ENCODE data around the gene CAMTA1. TPM values are rescaled to one million over a fixed set of nuclear protein-coding genes. Genes with fewer than 3 reads are reported as not detected.

The CAMTA1 gene
- total RNA-seq, 6 experiments from 2014 or later: 78.1 to 96.6 (median 86.1) TPM

DNA sequence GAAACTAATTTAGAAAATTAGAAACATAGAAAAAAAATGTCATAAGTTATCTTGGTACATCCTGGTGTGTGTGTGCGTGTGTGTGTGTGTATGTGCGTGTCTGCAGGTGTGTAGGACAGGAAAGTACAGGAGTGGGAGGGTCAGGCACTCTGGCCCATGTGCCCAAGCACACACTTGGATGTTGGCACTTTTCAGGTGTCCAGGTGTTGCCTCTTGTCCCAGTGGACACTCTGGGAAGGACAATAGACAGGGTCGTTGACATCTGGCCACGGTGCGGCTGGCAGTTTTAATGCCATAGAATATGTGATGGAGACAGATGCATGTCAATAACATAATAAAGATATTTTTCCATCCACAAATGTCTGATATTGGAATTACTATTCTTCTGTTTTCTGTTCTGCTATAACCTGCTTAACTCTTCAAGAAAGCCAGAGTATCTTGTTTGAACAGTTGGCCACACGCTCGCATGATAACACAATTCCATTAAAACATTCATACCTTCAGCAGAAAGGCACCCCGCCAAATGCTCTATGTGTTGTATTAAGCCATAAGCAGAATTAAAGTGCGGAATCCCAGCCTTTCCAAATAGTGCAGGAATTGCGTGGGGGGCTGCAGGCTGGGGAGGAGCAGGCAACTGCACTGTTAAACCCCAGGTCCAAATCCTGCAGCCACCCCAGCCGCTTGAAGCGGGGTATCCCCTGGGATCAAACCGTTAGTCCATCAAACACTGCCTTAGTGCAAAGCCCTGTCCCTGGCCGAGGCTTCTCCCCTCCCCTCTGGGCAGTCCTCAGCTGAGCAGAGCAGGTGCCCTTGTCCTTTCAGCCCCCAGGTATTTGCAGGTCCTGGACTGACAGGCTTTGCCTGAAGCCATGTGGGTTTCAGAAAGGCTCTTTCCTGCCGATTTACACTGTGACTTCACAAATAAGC is 390.0 kb downstream of the CAMTA1 start:
- H3K9me3 Mint-ChIP-seq: peaks cover 5% of the 10 kb centered on the region
- H3K4me3 Mint-ChIP-seq: no peak overlapping the region
- peaks cover 55% of the 10 kb centered on the region for H3K27me3 Mint-ChIP-seq (ENCODE audit: insufficient read depth)
- H3K27ac Mint-ChIP-seq: no peak overlapping the region
- TF ChIP-seq, protein P1, sequence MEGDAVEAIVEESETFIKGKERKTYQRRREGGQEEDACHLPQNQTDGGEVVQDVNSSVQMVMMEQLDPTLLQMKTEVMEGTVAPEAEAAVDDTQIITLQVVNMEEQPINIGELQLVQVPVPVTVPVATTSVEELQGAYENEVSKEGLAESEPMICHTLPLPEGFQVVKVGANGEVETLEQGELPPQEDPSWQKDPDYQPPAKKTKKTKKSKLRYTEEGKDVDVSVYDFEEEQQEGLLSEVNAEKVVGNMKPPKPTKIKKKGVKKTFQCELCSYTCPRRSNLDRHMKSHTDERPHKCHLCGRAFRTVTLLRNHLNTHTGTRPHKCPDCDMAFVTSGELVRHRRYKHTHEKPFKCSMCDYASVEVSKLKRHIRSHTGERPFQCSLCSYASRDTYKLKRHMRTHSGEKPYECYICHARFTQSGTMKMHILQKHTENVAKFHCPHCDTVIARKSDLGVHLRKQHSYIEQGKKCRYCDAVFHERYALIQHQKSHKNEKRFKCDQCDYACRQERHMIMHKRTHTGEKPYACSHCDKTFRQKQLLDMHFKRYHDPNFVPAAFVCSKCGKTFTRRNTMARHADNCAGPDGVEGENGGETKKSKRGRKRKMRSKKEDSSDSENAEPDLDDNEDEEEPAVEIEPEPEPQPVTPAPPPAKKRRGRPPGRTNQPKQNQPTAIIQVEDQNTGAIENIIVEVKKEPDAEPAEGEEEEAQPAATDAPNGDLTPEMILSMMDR (IDR thresholded peaks at IDR 0.05): no peak
- no peaks in the 10 kb centered on the region; the same call in 1 of the 2 replicates for H3K4me1 Mint-ChIP-seq (ENCODE audit: low read depth)
- no peak for DNase-seq
- H3K36me3 Mint-ChIP-seq (ENCODE audit: low read depth): 0 out of 2 replicates have a peak, but pooled peaks cover 5% of the 10 kb centered on the region

DNA sequence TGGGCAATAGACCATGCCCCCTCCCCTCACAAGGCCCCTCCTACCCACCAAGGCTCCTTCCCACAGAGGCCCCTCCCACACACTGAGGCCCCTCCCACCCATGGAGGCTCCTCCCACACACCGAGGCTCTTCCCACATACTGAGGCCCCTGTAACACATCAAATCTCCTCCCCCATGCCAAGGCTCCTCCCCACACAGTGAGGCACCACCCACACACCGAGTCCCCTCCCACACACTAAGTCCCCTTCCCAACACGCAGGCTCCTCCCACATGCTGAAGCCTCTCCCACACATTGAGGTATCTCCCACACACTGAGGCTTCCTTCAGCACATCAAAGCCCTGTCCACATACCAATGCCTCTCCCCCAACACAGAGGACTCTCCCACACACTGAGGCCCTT is 391.8 kb downstream of the CAMTA1 start:
- no peak for DNase-seq
- no peak overlapping the region for H3K27ac Mint-ChIP-seq
- no peaks in the 10 kb centered on the region; the same call in 1 of the 2 replicates for H3K4me1 Mint-ChIP-seq (ENCODE audit: low read depth)
- H3K4me3 Mint-ChIP-seq: no peak overlapping the region
- H3K36me3 Mint-ChIP-seq (ENCODE audit: low read depth): 0 out of 2 replicates have a peak, but pooled peaks cover 5% of the 10 kb centered on the region
- H3K27me3 Mint-ChIP-seq (ENCODE audit: insufficient read depth): peaks cover 42% of the 10 kb centered on the region
- H3K9me3 Mint-ChIP-seq: peaks cover 12% of the 10 kb centered on the region
- TF ChIP-seq, protein P1 (IDR thresholded peaks at IDR 0.05): no peak

DNA sequence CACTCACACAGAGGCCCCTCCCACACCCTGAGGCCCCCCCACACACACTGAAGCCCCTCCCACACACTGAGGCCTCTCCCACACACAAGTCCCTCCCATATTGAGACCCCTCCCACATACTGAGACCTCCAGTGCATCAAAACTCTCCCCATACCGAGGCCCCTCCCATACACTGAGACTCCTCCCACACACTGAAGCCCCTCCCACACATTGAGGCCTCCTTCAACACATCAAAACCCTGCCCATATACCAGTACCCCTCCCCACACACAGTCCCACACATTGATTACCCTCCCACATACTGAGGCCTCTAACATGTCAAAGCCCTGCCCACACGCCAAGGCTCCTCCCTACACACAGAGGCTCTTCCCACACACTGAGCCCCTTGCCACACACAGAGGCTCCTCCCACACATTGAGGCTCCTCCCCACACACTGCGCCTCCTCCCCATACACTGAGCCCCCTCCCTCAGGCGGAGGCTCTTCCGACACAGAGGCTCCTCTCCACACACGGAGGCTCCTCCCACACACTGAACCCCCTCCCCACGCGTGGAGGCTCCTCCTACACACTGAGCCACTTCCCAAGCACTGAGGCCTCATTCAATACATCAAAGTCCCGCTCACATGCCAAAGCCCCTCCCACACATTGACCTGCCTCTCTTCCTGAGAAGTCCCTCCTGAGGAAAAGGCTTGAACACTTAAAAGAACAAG is 392.3 kb downstream of the CAMTA1 start:
- Mint-ChIP-seq H3K9me3 (peaks cover 12% of the 10 kb centered on the region), H3K36me3 (ENCODE audit: low read depth) (0 out of 2 replicates have a peak, but pooled peaks cover 5% of the 10 kb centered on the region), H3K27me3 (ENCODE audit: insufficient read depth) (peaks cover 36% of the 10 kb centered on the region), H3K4me1 (ENCODE audit: low read depth) (no peaks in the 10 kb centered on the region; the same call in 1 of the 2 replicates), H3K4me3 (no peak overlapping the region), H3K27ac (no peak overlapping the region)
- no peak for DNase-seq
- TF ChIP-seq, protein P1 (IDR thresholded peaks at IDR 0.05): no peak

DNA sequence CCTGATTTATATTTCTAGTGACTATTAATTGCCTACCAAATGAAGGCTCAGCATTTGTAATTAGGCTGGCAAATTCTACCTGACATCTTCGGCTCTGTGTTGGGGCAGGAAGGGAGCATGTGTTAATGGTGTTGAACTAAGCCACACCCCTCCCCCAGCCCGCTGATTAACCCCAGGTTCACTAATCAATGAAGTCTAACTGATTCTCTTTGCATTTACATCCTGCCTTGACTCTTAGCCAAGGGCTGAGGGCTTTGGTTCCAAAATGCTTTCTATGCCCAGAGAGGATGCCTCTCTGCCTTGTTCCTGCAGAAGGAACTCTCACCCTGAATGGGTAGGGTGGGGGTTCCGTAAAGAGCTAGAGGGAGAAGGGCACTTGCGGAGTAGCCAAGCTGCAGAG is 393.1 kb downstream of the CAMTA1 start:
- 0 out of 2 replicates have a peak, but pooled peaks cover 5% of the 10 kb centered on the region for H3K36me3 Mint-ChIP-seq (ENCODE audit: low read depth)
- H3K9me3 Mint-ChIP-seq: peaks cover 12% of the 10 kb centered on the region
- no peak for DNase-seq
- no peak overlapping the region for H3K27ac Mint-ChIP-seq
- TF ChIP-seq, protein P1 (IDR thresholded peaks at IDR 0.05): no peak
- no peaks in the 10 kb centered on the region; the same call in 1 of the 2 replicates for H3K4me1 Mint-ChIP-seq (ENCODE audit: low read depth)
- H3K4me3 Mint-ChIP-seq: no peak overlapping the region
- H3K27me3 Mint-ChIP-seq (ENCODE audit: insufficient read depth): peaks cover 34% of the 10 kb centered on the region

DNA sequence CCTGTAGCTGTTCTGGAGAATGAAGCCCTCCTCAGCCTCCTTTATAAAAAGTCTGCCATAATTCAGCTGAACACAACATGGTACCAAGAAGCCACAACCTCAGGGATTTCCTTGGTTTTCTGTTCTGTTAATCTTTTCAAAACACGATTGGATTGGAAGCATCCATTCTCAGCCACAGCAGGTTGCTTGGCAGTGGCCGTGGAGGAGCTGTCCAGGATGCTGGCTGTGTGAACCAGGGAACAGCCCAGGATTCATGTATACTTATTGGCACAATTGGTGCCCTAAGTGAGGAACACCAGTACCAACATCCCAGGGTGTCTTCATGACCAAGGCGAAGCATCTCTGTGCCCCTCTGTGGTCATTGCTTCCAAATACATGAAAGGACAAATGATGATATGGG is 393.5 kb downstream of the CAMTA1 start:
- Mint-ChIP-seq H3K9me3 (peaks cover 12% of the 10 kb centered on the region), H3K27me3 (ENCODE audit: insufficient read depth) (peaks cover 30% of the 10 kb centered on the region), H3K36me3 (ENCODE audit: low read depth) (0 out of 2 replicates have a peak, but pooled peaks cover 5% of the 10 kb centered on the region), H3K4me3 (no peak overlapping the region), H3K27ac (no peak overlapping the region), H3K4me1 (ENCODE audit: low read depth) (no peaks in the 10 kb centered on the region; the same call in 1 of the 2 replicates)
- DNase-seq: no peak
- TF ChIP-seq, protein P1 (IDR thresholded peaks at IDR 0.05): no peak
